ENCODE results near the gene MLXIP. TPM values are rescaled to one million over a fixed set of nuclear protein-coding genes. Genes with fewer than 3 reads are reported as not detected.

The MLXIP gene
- total RNA-seq, 2 donors from 2014 or later, result 13.1 to 57.7 TPM

- no peak overlapping the region for H3K4me3 ChIP-seq
- TF ChIP-seq, protein P1, sequence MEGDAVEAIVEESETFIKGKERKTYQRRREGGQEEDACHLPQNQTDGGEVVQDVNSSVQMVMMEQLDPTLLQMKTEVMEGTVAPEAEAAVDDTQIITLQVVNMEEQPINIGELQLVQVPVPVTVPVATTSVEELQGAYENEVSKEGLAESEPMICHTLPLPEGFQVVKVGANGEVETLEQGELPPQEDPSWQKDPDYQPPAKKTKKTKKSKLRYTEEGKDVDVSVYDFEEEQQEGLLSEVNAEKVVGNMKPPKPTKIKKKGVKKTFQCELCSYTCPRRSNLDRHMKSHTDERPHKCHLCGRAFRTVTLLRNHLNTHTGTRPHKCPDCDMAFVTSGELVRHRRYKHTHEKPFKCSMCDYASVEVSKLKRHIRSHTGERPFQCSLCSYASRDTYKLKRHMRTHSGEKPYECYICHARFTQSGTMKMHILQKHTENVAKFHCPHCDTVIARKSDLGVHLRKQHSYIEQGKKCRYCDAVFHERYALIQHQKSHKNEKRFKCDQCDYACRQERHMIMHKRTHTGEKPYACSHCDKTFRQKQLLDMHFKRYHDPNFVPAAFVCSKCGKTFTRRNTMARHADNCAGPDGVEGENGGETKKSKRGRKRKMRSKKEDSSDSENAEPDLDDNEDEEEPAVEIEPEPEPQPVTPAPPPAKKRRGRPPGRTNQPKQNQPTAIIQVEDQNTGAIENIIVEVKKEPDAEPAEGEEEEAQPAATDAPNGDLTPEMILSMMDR (IDR thresholded peaks at IDR 0.05), result no peak
- TF ChIP-seq POLR2AphosphoS5 (IDR thresholded peaks at IDR 0.05) (no peak), POLR2A (IDR thresholded peaks at IDR 0.05) (no peak)
- H3K36me3 ChIP-seq, result no peaks in the 10 kb centered on the region
- no peaks in the 10 kb centered on the region for H3K9me3 ChIP-seq
- 83% methylated on average over 6 of the region's 6 CpGs for WGBS
- DNase-seq (ENCODE audit: low spot score), result no peak
- no peaks in the 10 kb centered on the region for H3K4me1 ChIP-seq (replicated peaks)
- H3K27ac ChIP-seq, result no peak overlapping the region
- H3K27me3 ChIP-seq (replicated peaks; ENCODE audit: insufficient read depth), result no peaks in the 10 kb centered on the region
- intact Hi-C loops (cut with DNase I), result no loop called here
Observed at GRCh38 chr12:122121745-122122144, 43.2 kb downstream of the MLXIP start.

GRCh38 chr12:122123051-122123760, 44.6 kb downstream of the MLXIP start:
- no peaks in the 10 kb centered on the region for H3K9me3 ChIP-seq
- peak; percentile 64 for DNase-seq (ENCODE audit: low spot score)
- intact Hi-C loops (cut with DNase I), result loop anchor here (1.0 kb wide), 1 partner anchor 69 kb away; no protein-coding TSS in a partner anchor
- H3K4me3 ChIP-seq, result no peak overlapping the region
- H3K27ac ChIP-seq, result no peak overlapping the region
- peak; percentile 34 for TF ChIP-seq POLR2AphosphoS5 (IDR thresholded peaks at IDR 0.05)
- TF ChIP-seq, protein P1 (IDR thresholded peaks at IDR 0.05), result peak; percentile 74 to 89 (median 86)
- no peak for TF ChIP-seq POLR2A (IDR thresholded peaks at IDR 0.05)
- H3K36me3 ChIP-seq, result peaks cover 2 to 3% of the 10 kb centered on the region in 2 donors
- WGBS, result 17% methylated on average over 22 of the region's 22 CpGs
- H3K4me1 ChIP-seq (replicated peaks), result no peaks in the 10 kb centered on the region
- no peaks in the 10 kb centered on the region for H3K27me3 ChIP-seq (replicated peaks; ENCODE audit: insufficient read depth)

GRCh38 chr12:122123761-122124145, 45.2 kb downstream of the MLXIP start:
- intact Hi-C loops (cut with DNase I), result loop anchor here (1.0 kb wide), 1 partner anchor 69 kb away; no protein-coding TSS in a partner anchor
- Histone ChIP-seq H3K36me3 (peaks cover 3 to 7% of the 10 kb centered on the region in 2 donors), H3K4me1 (replicated peaks) (no peaks in the 10 kb centered on the region), H3K4me3 (no peak overlapping the region), H3K9me3 (no peaks in the 10 kb centered on the region), H3K27ac (no peak overlapping the region), H3K27me3 (replicated peaks; ENCODE audit: insufficient read depth) (no peaks in the 10 kb centered on the region)
- TF ChIP-seq, protein P1 (IDR thresholded peaks at IDR 0.05), result no peak
- TF ChIP-seq POLR2A (IDR thresholded peaks at IDR 0.05) (no peak), POLR2AphosphoS5 (IDR thresholded peaks at IDR 0.05) (no peak)
- DNase-seq (ENCODE audit: low spot score), result no peak
- 82% methylated on average over 9 of the region's 9 CpGs for WGBS

GRCh38 chr12:122124370-122124769, 45.8 kb downstream of the MLXIP start:
- H3K4me1 ChIP-seq (replicated peaks), result no peaks in the 10 kb centered on the region
- H3K27me3 ChIP-seq (replicated peaks; ENCODE audit: insufficient read depth), result no peaks in the 10 kb centered on the region
- no peak for DNase-seq (ENCODE audit: low spot score)
- intact Hi-C loops (cut with DNase I), result no loop called here
- H3K4me3 ChIP-seq, result no peak overlapping the region
- H3K36me3 ChIP-seq, result peaks cover 4 to 13% of the 10 kb centered on the region in 2 donors
- no peak for TF ChIP-seq POLR2AphosphoS5 (IDR thresholded peaks at IDR 0.05)
- WGBS, result 85% methylated on average over 6 of the region's 14 CpGs
- no peak overlapping the region for H3K27ac ChIP-seq
- no peaks in the 10 kb centered on the region for H3K9me3 ChIP-seq

GRCh38 chr12:122125452-122126341, 47.1 kb downstream of the MLXIP start:
- 80% methylated on average over 13 of the region's 13 CpGs for WGBS
- Histone ChIP-seq H3K4me1 (replicated peaks) (no peaks in the 10 kb centered on the region), H3K9me3 (no peaks in the 10 kb centered on the region), H3K36me3 (peaks cover 12 to 24% of the 10 kb centered on the region in 2 donors), H3K27ac (no peak overlapping the region), H3K27me3 (replicated peaks; ENCODE audit: insufficient read depth) (no peaks in the 10 kb centered on the region), H3K4me3 (no peak overlapping the region)
- TF ChIP-seq, protein P1 (IDR thresholded peaks at IDR 0.05), result no peak
- no peak for TF ChIP-seq POLR2AphosphoS5 (IDR thresholded peaks at IDR 0.05)
- no peak for TF ChIP-seq POLR2A (IDR thresholded peaks at IDR 0.05)
- no peak for DNase-seq (ENCODE audit: low spot score)
- intact Hi-C loops (cut with DNase I), result no loop called here

All from prostate gland (tissue), 2 donors.